ENCODE results near the gene GTSE1.

DNA sequence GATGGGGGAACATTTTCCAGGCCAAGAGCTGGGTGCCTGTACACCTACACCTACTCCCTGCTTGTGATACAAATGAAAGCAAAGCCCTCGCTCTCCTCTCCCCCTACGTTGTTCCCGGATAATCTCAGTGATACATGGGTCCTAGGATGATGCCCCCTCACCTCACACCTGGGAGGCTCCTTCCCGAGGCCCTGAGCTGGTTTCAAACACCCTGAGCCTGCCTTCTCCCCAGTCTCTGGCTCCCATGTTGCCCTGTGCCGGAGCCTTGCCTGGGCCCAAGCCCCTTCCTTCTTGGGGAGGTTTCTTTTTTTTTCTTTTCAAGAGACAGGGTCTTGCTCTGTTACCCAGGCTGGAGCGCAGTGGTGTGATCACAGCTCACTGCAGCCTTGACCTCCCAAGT, 62.1 kb downstream of the GTSE1 start:
- no peak for TF ChIP-seq POLR2A (IDR thresholded peaks at IDR 0.05; ENCODE audit: low read length)
- no peak for TF ChIP-seq GATA1 (IDR thresholded peaks at IDR 0.05; ENCODE audit: low read depth, low read length)

All from erythroblast (primary cell).